ENCODE data around the gene EXOC2.

EXOC2 gene

DNA sequence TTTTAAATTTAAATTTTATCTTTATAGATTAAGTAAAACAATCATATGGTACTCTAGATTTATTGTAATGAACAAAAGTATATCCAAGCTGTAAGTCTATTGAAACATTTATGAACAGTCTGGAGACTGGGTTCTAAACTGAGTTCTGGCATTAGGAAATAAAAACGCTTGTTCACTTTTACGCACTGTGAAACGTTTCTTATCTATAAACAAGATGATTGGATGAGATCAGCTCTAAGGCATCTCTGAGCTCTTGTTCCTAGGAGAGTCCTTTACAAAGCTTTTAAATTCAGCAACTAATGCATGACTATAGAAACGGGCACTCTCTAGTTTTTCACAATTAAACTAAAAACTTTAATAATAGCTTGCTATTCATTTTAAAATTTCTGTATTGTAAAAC, 42.8 kb downstream of the EXOC2 start:
- no peaks in the 10 kb centered on the region for H3F3A ChIP-seq (ENCODE audit: insufficient read depth, low read length)
- H3K9ac ChIP-seq (ENCODE audit: low read length) = no peak overlapping the region
- no peak overlapping the region for H3K4me3 ChIP-seq (ENCODE audit: low read depth, low read length, poor library complexity, severe bottlenecking)
- H3K4me1 ChIP-seq (ENCODE audit: insufficient read depth, low read length, severe bottlenecking) = no peaks in the 10 kb centered on the region
- no peaks in the 10 kb centered on the region for H3K36me3 ChIP-seq (ENCODE audit: insufficient read depth, low read length)
- H3K27ac ChIP-seq (ENCODE audit: low read depth, low read length, poor library complexity, severe bottlenecking) = no peak overlapping the region
- no peaks in the 10 kb centered on the region for H3K27me3 ChIP-seq (ENCODE audit: insufficient read depth, low read length)
- no peaks in the 10 kb centered on the region for H4K20me1 ChIP-seq (ENCODE audit: insufficient read depth, low read length)
- no peaks in the 10 kb centered on the region for H3K79me2 ChIP-seq (ENCODE audit: insufficient read depth, low read length)
- H3K4me2 ChIP-seq (ENCODE audit: low read length) = no peak overlapping the region
- H2AFZ ChIP-seq (ENCODE audit: low read length) = no peak overlapping the region
- no peak for TF ChIP-seq EZH2 (IDR thresholded peaks at IDR 0.05; ENCODE audit: borderline replicate concordance, low read length)
- TF ChIP-seq, protein P1, sequence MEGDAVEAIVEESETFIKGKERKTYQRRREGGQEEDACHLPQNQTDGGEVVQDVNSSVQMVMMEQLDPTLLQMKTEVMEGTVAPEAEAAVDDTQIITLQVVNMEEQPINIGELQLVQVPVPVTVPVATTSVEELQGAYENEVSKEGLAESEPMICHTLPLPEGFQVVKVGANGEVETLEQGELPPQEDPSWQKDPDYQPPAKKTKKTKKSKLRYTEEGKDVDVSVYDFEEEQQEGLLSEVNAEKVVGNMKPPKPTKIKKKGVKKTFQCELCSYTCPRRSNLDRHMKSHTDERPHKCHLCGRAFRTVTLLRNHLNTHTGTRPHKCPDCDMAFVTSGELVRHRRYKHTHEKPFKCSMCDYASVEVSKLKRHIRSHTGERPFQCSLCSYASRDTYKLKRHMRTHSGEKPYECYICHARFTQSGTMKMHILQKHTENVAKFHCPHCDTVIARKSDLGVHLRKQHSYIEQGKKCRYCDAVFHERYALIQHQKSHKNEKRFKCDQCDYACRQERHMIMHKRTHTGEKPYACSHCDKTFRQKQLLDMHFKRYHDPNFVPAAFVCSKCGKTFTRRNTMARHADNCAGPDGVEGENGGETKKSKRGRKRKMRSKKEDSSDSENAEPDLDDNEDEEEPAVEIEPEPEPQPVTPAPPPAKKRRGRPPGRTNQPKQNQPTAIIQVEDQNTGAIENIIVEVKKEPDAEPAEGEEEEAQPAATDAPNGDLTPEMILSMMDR (IDR thresholded peaks at IDR 0.05; ENCODE audit: low read length) = no peak
- no peaks in the 10 kb centered on the region for H3K9me2 ChIP-seq (ENCODE audit: low read depth, low read length)
- no peaks in the 10 kb centered on the region for H3K9me3 ChIP-seq (ENCODE audit: low read length)

GRCh38 chr6:642805-643204, 50.1 kb downstream of the EXOC2 start:
- Histone ChIP-seq H3K27me3 (ENCODE audit: insufficient read depth, low read length) (no peaks in the 10 kb centered on the region), H3K4me2 (ENCODE audit: low read length) (no peak overlapping the region), H3K9me3 (ENCODE audit: low read length) (no peaks in the 10 kb centered on the region; the same call in 1 of the 2 replicates), H2AFZ (ENCODE audit: low read length) (no peak overlapping the region), H3K79me2 (ENCODE audit: insufficient read depth, low read length) (no peaks in the 10 kb centered on the region), H3F3A (ENCODE audit: insufficient read depth, low read length) (no peaks in the 10 kb centered on the region), H3K4me1 (ENCODE audit: insufficient read depth, low read length, severe bottlenecking) (no peaks in the 10 kb centered on the region), H3K36me3 (ENCODE audit: insufficient read depth, low read length) (no peaks in the 10 kb centered on the region), H3K27ac (ENCODE audit: low read depth, low read length, poor library complexity, severe bottlenecking) (no peak overlapping the region), H4K20me1 (ENCODE audit: insufficient read depth, low read length) (no peaks in the 10 kb centered on the region), H3K9me2 (ENCODE audit: low read depth, low read length) (no peaks in the 10 kb centered on the region), H3K9ac (ENCODE audit: low read length) (no peak overlapping the region), H3K4me3 (ENCODE audit: low read depth, low read length, poor library complexity, severe bottlenecking) (no peak overlapping the region)
- TF ChIP-seq, protein P1 (IDR thresholded peaks at IDR 0.05; ENCODE audit: low read length) = no peak
- TF ChIP-seq EZH2 (IDR thresholded peaks at IDR 0.05; ENCODE audit: borderline replicate concordance, low read length) = no peak

DNA sequence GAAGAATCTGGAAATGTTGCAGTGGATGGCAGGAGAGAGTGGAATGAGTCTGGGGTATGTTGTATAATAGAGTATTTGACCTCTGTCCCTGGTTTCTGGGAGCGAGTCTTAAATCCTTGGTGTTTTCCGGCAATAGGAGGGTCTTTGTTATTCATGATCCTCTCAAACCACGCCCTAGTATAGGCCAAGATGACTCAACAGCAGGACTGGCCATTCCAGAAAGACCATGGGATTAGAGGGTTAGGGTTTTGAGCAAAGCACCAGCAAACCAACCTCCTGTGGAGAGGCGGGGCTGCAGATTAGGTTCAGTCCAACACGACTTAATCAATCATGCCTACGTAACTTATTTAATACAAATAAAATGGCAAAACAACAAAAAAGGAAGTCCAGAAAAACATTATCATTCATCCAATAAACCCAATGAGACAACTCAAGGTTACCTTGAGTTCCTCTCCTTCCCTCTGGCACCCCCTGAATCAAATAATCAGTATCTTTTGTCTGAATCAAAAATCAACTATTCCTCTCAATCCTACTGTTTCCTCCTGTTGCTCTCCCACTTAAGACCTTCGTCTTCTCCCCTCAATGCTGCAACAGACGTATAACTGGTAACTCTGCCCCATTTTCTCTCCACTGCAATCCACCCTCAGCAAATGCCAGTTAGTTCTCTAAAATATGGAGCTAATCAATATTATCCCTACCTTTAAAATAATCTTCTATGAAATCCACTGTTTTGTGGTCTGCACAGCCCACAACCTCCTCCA, 51.5 kb downstream of the EXOC2 start:
- no peaks in the 10 kb centered on the region for H3K79me2 ChIP-seq (ENCODE audit: insufficient read depth, low read length)

More for the DNA sequence above, 51.5 kb downstream of the EXOC2 start:
- Histone ChIP-seq H2AFZ (ENCODE audit: low read length) (no peak overlapping the region), H3K27ac (ENCODE audit: low read depth, low read length, poor library complexity, severe bottlenecking) (no peak overlapping the region), H3K4me3 (ENCODE audit: low read depth, low read length, poor library complexity, severe bottlenecking) (no peak overlapping the region), H3K9me2 (ENCODE audit: low read depth, low read length) (no peaks in the 10 kb centered on the region), H3F3A (ENCODE audit: insufficient read depth, low read length) (no peaks in the 10 kb centered on the region), H3K4me2 (ENCODE audit: low read length) (no peak overlapping the region), H3K27me3 (ENCODE audit: insufficient read depth, low read length) (no peaks in the 10 kb centered on the region), H3K9me3 (ENCODE audit: low read length) (no peaks in the 10 kb centered on the region; the same call in 1 of the 2 replicates), H4K20me1 (ENCODE audit: insufficient read depth, low read length) (no peaks in the 10 kb centered on the region), H3K9ac (ENCODE audit: low read length) (no peak overlapping the region), H3K36me3 (ENCODE audit: insufficient read depth, low read length) (no peaks in the 10 kb centered on the region), H3K4me1 (ENCODE audit: insufficient read depth, low read length, severe bottlenecking) (no peaks in the 10 kb centered on the region)
- TF ChIP-seq EZH2 (IDR thresholded peaks at IDR 0.05; ENCODE audit: borderline replicate concordance, low read length) = no peak
- TF ChIP-seq, protein P1 (IDR thresholded peaks at IDR 0.05; ENCODE audit: low read length) = no peak

Data from OCI-LY1 (cell line).